Psoas muscle (tissue), 8 donors: Measurements from ENCODE around the gene C14orf93. TPM values are rescaled to one million over a fixed set of nuclear protein-coding genes. Genes with fewer than 3 reads are reported as not detected.

ENCODE experiments used
- ATAC-seq, 4 donors: fragments of 200-7000 bp; cut with Tn5 transposase; one replicate each; pipeline ENCODE4 v1.9.1; 2020; ENCODE audit warnings: moderate library complexity in 3 of 4, mild to moderate bottlenecking in 2 of 4
- DNase-seq, 2 donors: peaks; one replicate each; pipeline ENCODE4 v3.0.0-alpha.2; 2020
- H3K27ac ChIP-seq: fragments of 200-600 bp; one replicate; pipeline ENCODE4 v1.8.0; 2022
- H3K27me3 ChIP-seq, 3 donors: fragments of 200-600 bp in 1 of 3; one replicate each; pipeline versions ENCODE4 v1.6.1 to v1.8.0; 2013 to 2022; ENCODE audit warnings: low read length in 2 of 3, mild to moderate bottlenecking in 2 of 3, moderate library complexity in 1 of 3; ENCODE audit not compliant: insufficient read depth in 3 of 3
- H3K36me3 ChIP-seq, 2 donors: fragments of 200-600 bp in 1 of 2; one replicate each; pipeline versions ENCODE4 v1.6.1 to v1.8.0; 2013 to 2022; ENCODE audit warnings: low read depth in 1 of 2, mild to moderate bottlenecking in 1 of 2, moderate library complexity in 1 of 2; ENCODE audit not compliant: insufficient read depth in 1 of 2
- H3K4me1 ChIP-seq: fragments of 200-600 bp; one replicate; pipeline ENCODE4 v1.8.0; 2022
- H3K4me3 ChIP-seq: fragments of 200-600 bp; one replicate; pipeline ENCODE4 v1.8.0; 2022; ENCODE audit warnings: mild to moderate bottlenecking
- H3K9me3 ChIP-seq: fragments of 200-600 bp; one replicate; pipeline ENCODE4 v1.8.0; 2022
- WGBS, 3 donors: extraction: QIAGEN DNeasy Blood & Tissue Kit; methylation state at CpG; one replicate each; pipeline versions ENCODE4 v1.1.6 to v1.1.7; 2013; 5-methylcytosine and 5-hydroxymethylcytosine counted together
- intact Hi-C, 2 donors: fragments of 100-400 bp; cut with DNase I; formaldehyde crosslinking; loops; one replicate each; pipeline versions ENCODE4 v1.11.0 to v1.14.2; 2022
- polyA plus RNA-seq, 3 donors: library from polyadenylated mRNA; stranded (reverse); fragments of 200-250 nt; gene quantifications; one replicate each; pipeline ENCODE4 v1.2.3, GENCODE V29; 2013
- total RNA-seq, 4 donors: library from RNA; stranded (reverse); fragmentation: NEBNext Ultra II Directional in 2 of 4; extraction: Animal tissue kit (Norgen Biotek cat#: 25700) in 2 of 4; gene quantifications; one replicate each; pipeline versions ENCODE4 v1.2.1 to v1.2.4, GENCODE V29; 2021 to 2023
- TF ChIP-seq, protein P1 (sequence below): fragments of 200-600 bp; IDR thresholded peaks from one replicate; pipeline ENCODE4 v1.8.0; 2022; ENCODE audit warnings: antibody characterized with exemption
- donor health status: healthy with polysubstance abuse.
- donor health status: DM: no; HTN: no; CAD: no; lungs with moderate emphysema.
- donor health status: Bipolar disorder and iron deficiency.
- donor health status: healthy.
- donor health status: DM: yes; HTN: yes; CAD: no.
- donor health status: DM: no; HTN: no; CAD: no.
- donor health status: DM: no; HTN: no; CAD: no.
- donor health status: DM: yes; HTN: yes; CAD: no.

The C14orf93 gene
- total and polyA plus RNA-seq, 7 donors: 1.7 to 5.1 (median 3.5) TPM

- intact Hi-C loops: no loop called here
- Histone ChIP-seq H3K36me3 (peaks cover 13 to 96% of the 10 kb centered on the region in 2 donors), H3K4me3 (no peak overlapping the region), H3K27ac (no peak overlapping the region), H3K9me3 (no peaks in the 10 kb centered on the region), H3K27me3 (no peaks in the 10 kb centered on the region), H3K4me1 (peaks cover 27% of the 10 kb centered on the region)
- ATAC-seq: no peak
- TF ChIP-seq, protein P1, sequence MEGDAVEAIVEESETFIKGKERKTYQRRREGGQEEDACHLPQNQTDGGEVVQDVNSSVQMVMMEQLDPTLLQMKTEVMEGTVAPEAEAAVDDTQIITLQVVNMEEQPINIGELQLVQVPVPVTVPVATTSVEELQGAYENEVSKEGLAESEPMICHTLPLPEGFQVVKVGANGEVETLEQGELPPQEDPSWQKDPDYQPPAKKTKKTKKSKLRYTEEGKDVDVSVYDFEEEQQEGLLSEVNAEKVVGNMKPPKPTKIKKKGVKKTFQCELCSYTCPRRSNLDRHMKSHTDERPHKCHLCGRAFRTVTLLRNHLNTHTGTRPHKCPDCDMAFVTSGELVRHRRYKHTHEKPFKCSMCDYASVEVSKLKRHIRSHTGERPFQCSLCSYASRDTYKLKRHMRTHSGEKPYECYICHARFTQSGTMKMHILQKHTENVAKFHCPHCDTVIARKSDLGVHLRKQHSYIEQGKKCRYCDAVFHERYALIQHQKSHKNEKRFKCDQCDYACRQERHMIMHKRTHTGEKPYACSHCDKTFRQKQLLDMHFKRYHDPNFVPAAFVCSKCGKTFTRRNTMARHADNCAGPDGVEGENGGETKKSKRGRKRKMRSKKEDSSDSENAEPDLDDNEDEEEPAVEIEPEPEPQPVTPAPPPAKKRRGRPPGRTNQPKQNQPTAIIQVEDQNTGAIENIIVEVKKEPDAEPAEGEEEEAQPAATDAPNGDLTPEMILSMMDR: no peak
- no peak for DNase-seq
- 79 to 87% (median 83%) methylated on average over 2 of the region's 2 CpGs for WGBS, 3 donors
These were observed 18.9 kb upstream of the C14orf93 start for GRCh38 chr14:23028799-23029198.

- 54 to 64% (median 58%) methylated on average over 4 of the region's 4 CpGs for WGBS, 3 donors
- Histone ChIP-seq H3K4me3 (no peak overlapping the region), H3K9me3 (no peaks in the 10 kb centered on the region), H3K4me1 (peaks cover 10% of the 10 kb centered on the region), H3K36me3 (peaks cover 7 to 72% of the 10 kb centered on the region in 2 donors), H3K27me3 (no peaks in the 10 kb centered on the region), H3K27ac (no peak overlapping the region)
- intact Hi-C loops: no loop called here
- ATAC-seq: no peak
- TF ChIP-seq, protein P1: no peak
- DNase-seq: no peak
These were observed 15.3 kb upstream of the C14orf93 start for GRCh38 chr14:23025151-23025814.

DNA sequence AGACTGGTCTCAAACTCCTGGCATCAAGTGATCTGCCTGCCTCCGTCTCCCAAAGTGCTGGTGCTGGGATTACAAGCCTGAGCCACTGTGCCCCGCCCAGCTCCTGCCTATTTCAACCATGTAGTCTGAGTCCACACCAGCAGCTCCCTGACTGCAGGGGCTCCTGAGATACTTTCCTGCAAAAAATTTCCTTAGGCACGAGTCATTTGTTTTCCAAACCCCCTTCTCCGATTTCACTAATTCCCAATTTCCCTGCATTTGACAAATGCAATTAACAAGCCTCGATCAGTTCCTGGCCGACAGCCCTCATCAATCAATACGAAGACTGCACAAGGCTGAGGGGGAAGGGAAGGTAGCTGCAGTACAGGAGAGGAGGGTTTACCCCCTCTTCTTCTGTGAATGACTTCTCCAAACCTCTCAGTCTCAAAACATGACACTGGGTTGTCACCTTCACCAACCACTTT lies 14.7 kb upstream of the C14orf93 start:
- WGBS, 3 donors: 61 to 75% (median 74%) methylated on average over 7 of the region's 7 CpGs
- Histone ChIP-seq H3K27me3 (no peaks in the 10 kb centered on the region), H3K4me3 (no peak overlapping the region), H3K36me3 (peaks cover 7 to 66% of the 10 kb centered on the region in 2 donors), H3K27ac (no peak overlapping the region), H3K9me3 (no peaks in the 10 kb centered on the region), H3K4me1 (peaks cover 10% of the 10 kb centered on the region)
- DNase-seq (no peak), ATAC-seq (no peak)
- TF ChIP-seq, protein P1: no peak
- intact Hi-C loops: no loop called here

- no peaks in the 10 kb centered on the region for H3K9me3 ChIP-seq
- 86 to 92% (median 90%) methylated on average over 2 of the region's 2 CpGs for WGBS, 3 donors
- TF ChIP-seq, protein P1: no peak
- no peak overlapping the region for H3K27ac ChIP-seq
- no peak for ATAC-seq
- H3K36me3 ChIP-seq: peaks cover 7 to 57% of the 10 kb centered on the region in 2 donors
- H3K27me3 ChIP-seq: no peaks in the 10 kb centered on the region
- DNase-seq: no peak
- H3K4me3 ChIP-seq: no peak overlapping the region
- intact Hi-C loops: no loop called here
- peaks cover 3% of the 10 kb centered on the region for H3K4me1 ChIP-seq
These were observed 13.8 kb upstream of the C14orf93 start for GRCh38 chr14:23023795-23024152.
